Liver (tissue), 3 donors: ENCODE data around the gene PRPF19.

Experiments
- ATF3 ChIP-seq: IDR thresholded peaks from 2 replicates; pipeline ENCODE4 v1.6.1; 2016; ENCODE audit warnings: antibody characterized with exemption
- CTCF ChIP-seq: fragments of 150-350 bp; IDR thresholded peaks from 2 replicates; pipeline ENCODE4 v1.5.1; 2017; ENCODE audit warnings: improper control_type of control experiment, low read depth, low read length; ENCODE audit not compliant: missing input control
- EGR1 ChIP-seq, 2 donors: IDR thresholded peaks; 2 replicates each; pipeline ENCODE4 v1.6.1; 2016 to 2018; ENCODE audit warnings: antibody characterized with exemption in 2 of 2, low read depth in 2 of 2
- FOXA1 ChIP-seq: IDR thresholded peaks from 2 replicates; pipeline ENCODE4 v1.6.1; 2016; ENCODE audit warnings: antibody characterized with exemption
- FOXA2 ChIP-seq: IDR thresholded peaks from 2 replicates; pipeline ENCODE4 v1.6.1; 2016; ENCODE audit warnings: antibody characterized with exemption
- GABPA ChIP-seq, 2 donors: IDR thresholded peaks in 1 of 2; conservative IDR thresholded peaks in 1 of 2; 2 replicates each; pipeline ENCODE4 v1.6.1; 2016; ENCODE audit warnings: antibody characterized with exemption in 2 of 2, mild to moderate bottlenecking in 1 of 2, moderate library complexity in 1 of 2
- HNF4G ChIP-seq: IDR thresholded peaks from 2 replicates; pipeline ENCODE4 v1.6.1; 2016; ENCODE audit warnings: antibody characterized with exemption
- JUND ChIP-seq, 2 donors: IDR thresholded peaks; 2 replicates each; pipeline ENCODE4 v1.6.1; 2016; ENCODE audit warnings: antibody characterized with exemption in 2 of 2
- RAD21 ChIP-seq, 2 donors: IDR thresholded peaks; 2 replicates each; pipeline ENCODE4 v1.6.1; 2016; ENCODE audit warnings: antibody characterized with exemption in 2 of 2, mild to moderate bottlenecking in 2 of 2
- RXRA ChIP-seq, 2 donors: IDR thresholded peaks; 2 replicates each; pipeline ENCODE4 v1.6.1; 2017 to 2018; ENCODE audit warnings: antibody characterized with exemption in 2 of 2, mild to moderate bottlenecking in 1 of 2
- TAF1 ChIP-seq: conservative IDR thresholded peaks from 2 replicates; pipeline ENCODE4 v1.6.1; 2016; ENCODE audit warnings: antibody characterized with exemption, mild to moderate bottlenecking
- YY1 ChIP-seq: IDR thresholded peaks from 2 replicates; pipeline ENCODE4 v1.6.1; 2016; ENCODE audit warnings: antibody characterized with exemption, mild to moderate bottlenecking
- ZBTB33 ChIP-seq: IDR thresholded peaks from 2 replicates; pipeline ENCODE4 v1.6.1; 2016; ENCODE audit warnings: antibody characterized with exemption
- donor health status: healthy.
- donor health status: healthy.

- no peak for TF ChIP-seq CTCF
- TF ChIP-seq ATF3: no peak
- TF ChIP-seq FOXA1: no peak
- no peak for TF ChIP-seq RAD21 (IDR thresholded peaks at IDR 0.05)
- TF ChIP-seq RXRA (IDR thresholded peaks at IDR 0.05): no peak
- TF ChIP-seq JUND (IDR thresholded peaks at IDR 0.05): no peak
- TF ChIP-seq EGR1 (IDR thresholded peaks at IDR 0.05; ENCODE audit: low read depth in 2 of 2): no peak
- TF ChIP-seq ZBTB33: no peak
- TF ChIP-seq YY1: no peak
- TF ChIP-seq FOXA2: no peak
- TF ChIP-seq TAF1: no peak
- TF ChIP-seq GABPA (IDR thresholded peaks at IDR 0.05 in 1 of 2, conservative IDR thresholded peaks at IDR 0.05 in 1 of 2): no peak
- no peak for TF ChIP-seq HNF4G
Measured at GRCh38 chr11:60873533-60873932, 32.9 kb downstream of the PRPF19 start.
